NCI-H187 treated with DMSO at 0.1 percent for 48 hours (cell line): ENCODE results near the gene KRT32.

Experiments used
- DNase-seq: peaks from one replicate; lab custom pipeline; 2025; lab: John Stamatoyannopoulos, UW

The KRT32 gene

DNA sequence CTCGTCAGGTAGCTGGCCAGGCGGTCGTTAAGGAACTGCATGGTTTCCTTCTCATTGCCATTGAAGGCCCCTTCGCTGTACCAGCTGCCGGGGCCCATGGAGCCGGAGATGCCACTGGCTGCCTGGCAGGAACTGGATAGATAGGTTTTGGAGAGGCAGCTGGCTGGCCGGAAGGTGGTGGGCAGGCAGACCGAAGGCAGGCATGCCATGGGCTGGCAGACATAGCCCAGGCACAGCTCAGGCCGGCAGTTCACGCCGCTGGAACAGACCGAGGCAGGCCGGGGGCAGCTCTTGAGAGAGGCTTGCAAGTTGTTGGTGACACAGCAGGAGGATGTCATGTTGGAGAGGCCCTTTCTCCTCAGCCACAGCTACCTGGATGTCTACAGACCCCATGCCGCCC is at the start of gene KRT32:
TSS of gene KRT32 (minus strand) at position 399 of the 400 bp plus-strand sequence. CDS start at position 338, 61 bp downstream.
- DNase-seq, result no peak

DNA sequence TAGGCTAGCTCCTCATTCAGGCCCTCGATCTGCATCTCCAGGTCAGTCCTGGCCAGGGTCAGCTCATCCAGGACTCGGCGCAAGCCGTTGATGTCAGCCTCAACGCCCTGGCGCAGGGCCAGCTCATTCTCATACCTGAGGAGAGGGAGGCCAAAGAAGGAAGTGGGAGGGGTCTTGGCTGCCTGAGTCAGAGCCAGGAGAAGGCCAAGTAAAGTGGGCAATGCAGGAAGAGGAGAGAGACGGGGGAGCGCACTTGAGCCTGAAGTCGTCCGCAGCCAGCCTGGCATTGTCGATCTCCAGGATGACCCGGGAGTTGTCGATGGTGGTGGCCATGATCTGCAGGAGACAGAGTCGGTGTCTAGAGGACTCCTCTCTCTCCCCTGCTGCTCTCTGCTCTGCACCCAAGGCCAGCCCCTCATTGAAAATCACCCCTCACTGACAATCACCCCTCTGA is 49.7 kb upstream of the KRT32 start:
- no peak for DNase-seq

DNA sequence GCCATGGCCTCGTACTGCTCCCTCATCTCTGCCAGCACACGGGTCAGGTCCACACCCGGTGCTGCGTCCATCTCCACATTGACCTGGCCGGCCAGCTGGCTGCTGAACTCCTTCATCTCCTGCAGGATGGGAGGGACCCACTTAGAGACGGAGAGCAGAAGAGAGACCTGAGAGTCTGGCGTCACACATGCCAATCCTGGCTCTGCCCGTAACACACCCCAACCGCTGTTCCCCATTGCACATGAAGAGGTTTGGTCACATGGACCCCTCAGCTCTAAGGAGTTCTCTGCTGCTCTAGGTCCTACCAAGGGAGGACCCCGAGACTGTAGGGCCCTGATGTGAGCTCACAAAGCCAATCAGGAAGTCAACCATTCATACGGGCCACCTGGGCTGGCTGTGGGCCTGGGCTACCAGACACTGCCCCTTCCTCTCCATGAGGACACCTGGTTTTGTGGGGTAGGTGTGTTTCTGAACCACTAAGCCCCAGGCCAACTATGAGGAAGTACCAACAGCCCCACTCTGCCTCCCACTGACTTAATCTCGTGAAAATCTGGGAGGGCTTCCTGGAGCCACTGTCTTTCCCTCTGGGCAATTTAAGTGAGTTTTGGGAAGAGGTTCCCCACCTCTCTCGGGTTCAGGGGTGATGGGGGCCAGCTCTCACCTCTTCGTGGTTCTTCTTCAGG is 49.1 kb upstream of the KRT32 start:
- DNase-seq, result no peak

DNA sequence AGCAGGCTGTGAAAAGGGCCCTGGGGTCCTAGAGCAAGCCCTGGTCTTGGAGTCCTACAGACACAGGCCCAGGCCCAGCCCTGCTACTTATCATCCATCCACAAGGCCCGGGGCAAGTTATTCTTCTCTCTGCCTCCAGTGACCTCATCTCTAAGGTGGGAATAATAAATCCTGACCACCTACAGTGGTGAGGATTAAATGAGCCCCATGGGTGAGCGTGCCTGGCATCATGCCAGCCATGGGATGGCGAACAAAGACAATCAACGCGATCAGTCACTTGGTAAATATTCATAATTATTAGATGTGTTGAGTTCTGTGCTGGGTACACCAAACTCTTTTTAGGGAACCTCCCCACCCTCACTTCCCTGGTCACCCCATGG is 46.0 kb upstream of the KRT32 start:
- DNase-seq, result no peak

DNA sequence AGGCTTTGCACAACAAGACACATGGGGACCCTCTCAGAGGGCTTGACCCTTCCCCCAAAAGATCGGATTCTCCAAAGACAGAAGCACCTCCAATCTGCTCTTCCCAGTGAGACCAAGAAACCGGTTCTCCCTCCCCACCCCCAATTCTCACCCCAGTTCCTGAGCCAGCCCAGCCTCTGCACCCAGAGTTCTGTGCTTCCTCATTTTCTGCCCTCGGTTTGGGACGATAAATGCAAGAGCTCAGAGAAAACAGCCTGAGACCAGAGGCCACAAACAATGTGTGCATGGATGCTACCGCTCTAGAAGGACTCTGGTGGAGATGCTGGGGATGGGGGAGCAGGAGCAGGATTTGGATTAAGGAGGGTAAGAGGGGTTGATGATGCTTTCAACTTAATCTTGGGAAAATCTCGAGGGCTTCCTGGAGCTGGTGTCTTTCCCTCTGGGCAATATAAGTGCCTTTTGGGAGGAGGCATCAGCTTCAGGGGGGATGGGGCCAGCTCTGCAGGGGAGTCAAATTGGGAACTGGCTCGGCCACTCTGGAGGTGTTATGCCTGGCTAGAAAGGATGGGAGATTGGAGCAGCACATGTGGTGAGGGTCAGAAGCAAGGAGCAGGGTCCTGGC is 45.5 kb upstream of the KRT32 start:
- no peak for DNase-seq

DNA sequence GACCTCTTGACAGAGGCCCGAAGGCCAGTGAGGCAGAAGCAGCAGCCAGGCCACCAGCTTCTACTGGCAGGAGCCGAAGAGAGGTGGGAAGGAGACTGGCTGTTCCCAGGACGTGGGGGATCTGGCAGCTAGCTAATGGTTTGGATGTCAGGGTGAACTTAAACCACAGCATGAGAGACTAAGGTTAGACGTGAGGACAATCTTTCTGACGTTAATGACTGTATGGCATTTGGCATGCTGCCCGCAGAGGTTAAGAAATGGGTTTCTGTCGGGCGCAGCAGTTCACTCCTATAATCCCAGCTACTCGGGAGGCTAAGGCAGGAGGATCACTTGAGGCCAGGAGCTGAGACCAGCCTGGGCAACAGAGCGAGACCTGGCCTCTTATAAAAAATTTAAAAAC is 44.5 kb upstream of the KRT32 start:
- no peak for DNase-seq

DNA sequence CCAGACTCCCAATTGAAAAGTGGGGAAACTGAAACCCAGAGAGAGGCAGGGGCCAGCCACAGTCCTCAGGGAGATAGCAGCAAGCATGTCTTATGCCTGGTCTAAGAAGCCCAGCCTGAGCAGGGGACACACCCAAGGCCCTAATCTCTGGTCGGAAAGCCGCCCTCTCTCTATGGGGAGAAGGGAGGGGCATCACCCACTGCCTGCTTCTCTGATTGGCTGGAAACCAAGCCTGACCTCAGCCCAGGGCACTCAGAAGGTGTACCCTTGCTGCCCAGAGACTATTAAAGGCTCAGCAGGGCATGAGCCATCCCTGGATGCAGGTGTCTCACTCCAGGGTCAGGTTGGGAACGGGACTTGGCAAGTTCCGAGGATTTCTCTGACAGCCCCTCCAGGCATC is 43.9 kb upstream of the KRT32 start:
- DNase-seq, result no peak

DNA sequence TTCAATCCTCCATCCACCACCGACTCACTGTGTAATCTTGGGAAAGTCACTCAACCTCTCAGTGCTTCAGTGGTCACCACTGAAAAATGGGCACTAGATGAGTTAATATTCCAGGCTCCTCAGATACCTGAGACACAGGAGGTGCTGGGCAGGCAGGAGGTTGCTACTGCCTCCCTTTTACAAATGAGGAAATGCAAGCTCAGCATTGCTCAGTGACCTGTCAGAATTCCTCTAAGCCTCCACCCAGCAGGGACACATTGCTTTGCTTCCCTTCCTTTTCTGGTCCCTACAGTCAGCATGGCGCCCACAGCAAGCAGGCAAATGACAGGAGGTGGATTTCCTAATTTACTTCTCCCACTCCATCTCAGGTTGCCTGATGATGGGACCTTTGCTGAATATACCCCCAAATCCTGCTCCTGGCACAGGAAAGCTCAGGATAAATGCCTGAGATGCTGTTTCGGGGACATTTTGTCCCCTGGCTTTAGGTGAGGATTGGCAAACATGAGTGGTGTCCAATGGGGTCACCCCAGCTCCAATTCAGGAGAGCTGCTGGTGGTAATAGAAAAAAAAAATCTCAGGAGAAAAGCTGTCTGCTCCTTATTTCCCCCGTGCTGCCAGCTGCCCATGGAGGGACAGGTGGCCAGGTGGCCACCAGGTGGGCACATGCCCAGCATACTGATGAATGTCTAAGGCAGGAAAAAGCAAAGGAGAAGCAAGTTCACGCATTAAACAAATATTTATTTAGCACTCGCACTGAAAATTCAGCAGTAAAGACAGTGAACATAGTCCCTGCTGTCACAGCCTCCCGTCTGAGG is 43.3 kb upstream of the KRT32 start:
- no peak for DNase-seq

DNA sequence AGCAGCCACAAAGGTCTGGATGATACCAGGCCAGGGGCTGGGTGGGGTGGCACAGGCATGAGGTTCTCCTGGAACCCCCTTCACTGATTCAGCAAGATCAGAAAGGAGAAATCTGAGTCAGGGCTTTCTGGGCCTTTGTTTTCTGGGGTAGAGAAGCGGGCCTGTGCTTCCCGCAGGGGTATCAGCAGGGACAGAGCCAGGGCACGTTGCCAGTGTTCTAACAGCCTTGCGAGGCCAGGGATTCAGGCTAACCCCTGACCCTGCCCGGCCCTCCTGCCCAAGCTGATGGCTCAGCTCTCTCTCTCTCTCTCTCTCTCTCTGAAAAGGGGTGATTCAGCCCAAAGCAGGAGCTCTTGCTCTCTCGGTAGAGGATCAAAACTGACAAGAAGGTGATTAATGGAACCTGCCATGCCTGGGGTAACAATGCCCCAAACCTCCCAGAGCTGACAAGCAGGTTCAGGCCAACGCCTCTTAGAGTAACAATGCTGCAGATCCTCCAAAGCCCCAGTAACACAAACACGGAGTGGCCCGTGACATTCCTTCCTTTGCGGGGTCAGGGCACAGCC is 40.2 kb upstream of the KRT32 start:
- DNase-seq, result no peak

DNA sequence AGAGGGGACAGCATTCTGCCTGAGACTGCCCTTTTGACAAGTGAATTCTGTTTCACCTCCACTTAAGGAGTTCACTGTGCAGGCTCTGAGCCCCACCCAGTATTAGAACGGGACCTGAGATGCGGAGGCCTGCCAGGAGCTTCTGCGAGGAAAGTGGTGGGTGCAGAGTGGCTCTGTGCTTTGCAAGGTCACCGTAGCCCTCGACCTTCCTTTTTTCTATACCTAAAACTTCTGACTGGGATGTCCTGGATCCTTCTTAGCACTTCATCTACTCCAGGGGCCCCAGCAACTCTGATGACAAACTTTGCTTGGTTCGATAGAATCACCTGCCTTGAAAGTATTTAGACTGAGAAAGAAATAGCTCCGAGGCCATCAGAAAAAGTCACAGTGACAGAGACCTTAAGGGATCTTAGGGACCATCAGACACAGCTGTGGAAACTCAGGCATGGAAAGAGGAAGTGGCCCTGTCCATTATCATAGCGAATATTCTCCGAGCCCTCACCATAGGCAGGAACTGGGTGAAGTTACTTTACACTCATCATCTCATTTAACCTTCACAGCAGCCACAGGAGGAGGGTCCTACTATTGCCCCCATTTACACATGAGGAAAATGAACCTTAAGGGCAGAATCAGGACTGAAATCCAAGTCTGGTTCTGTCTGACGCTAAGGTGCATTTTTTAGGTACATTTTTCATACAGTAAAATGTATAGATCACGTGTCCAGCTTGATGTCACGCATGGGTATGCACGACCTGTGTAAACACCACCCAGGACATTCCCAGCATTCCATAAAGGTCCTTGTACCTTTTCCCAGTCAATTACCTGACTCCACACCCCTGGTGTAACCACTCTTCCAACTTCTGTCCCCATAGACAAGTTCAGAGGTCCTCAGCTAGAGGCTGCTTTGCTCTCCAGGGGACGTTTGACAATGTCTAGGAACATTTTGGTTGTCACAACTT is 38.9 kb upstream of the KRT32 start:
- no peak for DNase-seq

DNA sequence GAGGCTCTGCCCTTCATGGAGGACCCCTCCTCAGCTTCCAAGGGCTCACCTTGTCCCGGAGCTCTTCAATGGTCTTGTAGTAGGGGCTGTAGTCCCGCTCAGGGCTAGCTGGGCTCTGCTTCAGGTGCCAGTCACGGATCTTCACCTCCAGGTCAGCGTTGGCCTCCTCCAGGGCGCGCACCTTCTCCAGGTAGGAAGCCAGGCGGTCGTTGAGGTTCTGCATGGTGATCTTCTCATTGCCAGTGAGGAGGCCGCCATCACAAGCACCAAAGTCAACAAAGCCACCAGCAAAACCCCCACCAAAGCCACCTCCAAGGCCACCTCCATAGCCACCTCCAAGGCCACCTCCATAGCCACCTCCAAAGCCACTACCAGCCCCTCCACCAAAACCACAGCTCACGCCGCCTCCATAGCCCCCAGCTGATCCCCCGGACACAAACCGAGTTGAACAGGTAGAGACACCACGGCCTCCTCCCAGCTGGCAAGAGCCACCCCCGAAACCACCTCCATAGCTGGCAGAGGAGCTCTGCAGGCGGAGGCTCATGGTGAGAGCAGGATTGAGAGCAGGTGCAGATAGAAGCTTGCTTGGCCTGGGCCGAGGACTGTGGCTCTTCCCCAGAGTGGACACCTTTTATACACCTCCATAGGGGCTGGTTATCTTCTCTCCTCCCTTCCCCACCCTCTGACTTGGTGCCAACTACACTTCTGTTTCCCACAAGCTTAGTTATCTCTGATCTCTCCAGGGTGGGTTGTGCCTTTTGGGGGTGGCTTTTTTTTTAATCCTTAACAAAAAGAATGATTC is 38.0 kb upstream of the KRT32 start, which contains the start of gene KRT13:
TSS of gene KRT13 (minus strand) at position 606 of the 802 bp plus-strand sequence. CDS start at position 544, 62 bp downstream.
- DNase-seq, result no peak

DNA sequence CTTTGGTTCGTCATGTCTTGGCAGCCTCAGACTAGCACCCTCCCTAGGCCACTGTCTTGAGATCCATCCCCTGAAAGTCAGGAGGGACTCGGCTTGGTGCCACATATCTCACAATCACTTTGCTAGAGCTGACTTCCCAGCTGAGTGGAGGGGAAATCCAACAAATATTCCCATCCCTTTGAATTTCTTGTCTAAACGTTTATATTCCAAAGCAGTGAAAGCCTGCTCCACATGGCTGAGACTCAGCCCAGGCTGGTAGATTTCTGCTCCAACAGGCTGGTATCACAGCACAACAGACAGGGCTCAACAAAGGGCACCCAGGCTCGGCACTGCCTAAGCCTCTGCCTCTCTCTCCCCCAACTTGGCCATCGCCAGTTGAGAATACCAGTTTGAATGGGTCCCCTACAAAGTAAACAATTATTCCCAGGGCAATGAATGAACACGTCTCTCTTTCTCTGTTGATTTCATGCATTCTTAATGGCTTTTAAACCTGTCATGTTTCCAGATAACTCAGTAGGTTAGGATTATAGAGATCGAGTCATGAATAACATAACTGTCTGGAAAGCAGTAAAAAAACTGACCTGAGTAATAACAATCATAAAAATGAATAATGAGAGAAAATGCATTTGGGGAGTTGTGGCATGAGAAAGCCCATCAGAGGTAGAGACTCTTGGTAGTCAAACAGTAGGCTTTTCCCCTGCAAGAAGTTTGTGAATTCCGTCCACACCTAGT is 37.2 kb upstream of the KRT32 start:
- DNase-seq, result no peak

DNA sequence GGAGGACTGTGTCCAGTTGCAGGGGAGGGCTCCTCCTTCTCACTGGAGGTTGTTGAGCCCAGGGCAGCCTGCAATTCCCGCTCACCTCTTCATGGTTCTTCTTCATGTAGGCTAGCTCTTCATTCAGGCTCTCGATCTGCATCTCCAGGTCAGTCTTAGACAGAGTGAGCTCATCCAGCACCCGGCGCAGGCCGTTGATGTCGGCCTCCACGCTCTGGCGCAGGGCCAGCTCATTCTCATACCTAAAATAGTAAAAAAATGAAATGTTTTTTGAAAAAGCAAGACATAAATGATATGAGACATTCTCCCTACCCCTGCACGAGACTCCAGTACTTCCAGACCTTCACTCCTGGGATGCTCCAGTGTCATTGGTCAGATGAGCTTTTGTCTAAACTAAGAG is 36.0 kb upstream of the KRT32 start:
- no peak for DNase-seq

DNA sequence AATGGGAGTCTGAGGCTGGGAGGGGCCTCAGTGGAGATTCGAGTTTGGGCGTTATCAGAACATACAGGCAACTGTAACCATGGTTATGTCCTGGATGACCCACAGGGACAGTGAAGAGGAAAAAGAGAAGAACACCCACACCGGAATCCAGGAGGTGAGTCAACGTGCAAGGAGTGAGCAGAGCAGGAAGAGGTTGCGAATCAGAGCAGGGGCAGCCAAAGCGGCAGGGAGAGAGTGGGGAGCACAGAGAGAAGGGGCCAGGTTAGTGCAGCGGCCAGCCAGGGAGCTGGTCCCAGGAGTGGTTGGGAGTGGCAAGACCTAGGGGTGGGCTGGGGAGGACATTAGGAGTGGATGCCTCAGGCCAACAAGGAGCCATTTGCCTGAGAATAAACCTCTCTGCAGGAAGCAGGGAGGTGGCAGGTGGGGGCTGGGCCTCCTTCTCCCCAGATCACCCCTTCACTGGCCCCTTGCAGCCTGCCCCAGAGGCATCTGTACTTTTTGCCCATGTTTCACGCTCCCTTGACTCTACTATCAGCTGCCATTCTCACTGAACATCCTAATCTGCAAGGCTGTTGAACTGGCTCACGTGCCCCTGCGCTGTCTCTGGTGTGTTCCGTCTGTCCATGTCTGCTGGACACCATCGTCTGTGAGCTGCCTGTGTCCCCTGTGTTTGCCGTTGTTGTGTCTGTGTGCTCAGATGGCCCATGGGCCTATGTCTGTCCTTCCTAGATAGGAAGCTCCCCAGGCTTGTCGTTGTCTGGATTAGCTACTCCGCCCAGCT is 33.1 kb upstream of the KRT32 start:
- DNase-seq, result no peak

DNA sequence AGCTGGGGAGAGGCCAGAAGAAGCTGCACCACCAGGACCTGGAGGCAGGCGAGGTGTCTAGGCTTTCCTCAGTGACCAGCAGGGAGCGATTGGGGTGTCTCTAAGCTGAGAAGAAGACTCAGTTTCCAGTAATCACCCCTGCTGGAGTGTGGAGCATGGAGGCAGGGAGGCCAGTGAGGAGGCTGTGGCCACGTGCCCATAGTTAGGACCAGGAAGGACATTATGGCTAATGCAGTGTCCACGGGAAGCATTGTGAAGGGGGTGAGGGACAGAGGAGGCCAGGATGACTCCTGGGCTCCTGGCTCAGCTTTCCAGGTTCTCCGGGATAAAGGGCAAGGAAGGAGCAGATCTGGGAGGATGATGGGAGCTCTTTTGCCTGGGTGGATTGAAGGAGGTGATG is 32.5 kb upstream of the KRT32 start:
- DNase-seq, result no peak

DNA sequence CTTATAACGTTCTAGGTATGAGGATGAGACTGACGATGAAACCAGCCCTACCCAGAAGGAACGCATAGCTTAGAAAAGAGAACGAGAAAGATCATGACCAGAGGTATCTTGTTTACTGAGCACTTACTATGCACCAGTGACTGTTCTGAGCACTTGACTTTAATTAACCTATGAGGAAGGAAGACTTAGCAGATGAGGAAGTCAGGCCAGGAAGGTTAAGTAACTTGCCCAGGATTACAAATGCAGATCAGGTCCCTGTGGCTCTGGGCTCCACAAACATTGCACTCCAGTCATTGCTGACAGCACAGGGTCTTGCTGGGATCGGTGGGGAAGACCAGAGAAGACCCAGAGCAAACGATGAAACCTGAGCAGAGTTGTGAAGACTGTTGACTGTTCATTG is 31.1 kb upstream of the KRT32 start:
- DNase-seq, result no peak

DNA sequence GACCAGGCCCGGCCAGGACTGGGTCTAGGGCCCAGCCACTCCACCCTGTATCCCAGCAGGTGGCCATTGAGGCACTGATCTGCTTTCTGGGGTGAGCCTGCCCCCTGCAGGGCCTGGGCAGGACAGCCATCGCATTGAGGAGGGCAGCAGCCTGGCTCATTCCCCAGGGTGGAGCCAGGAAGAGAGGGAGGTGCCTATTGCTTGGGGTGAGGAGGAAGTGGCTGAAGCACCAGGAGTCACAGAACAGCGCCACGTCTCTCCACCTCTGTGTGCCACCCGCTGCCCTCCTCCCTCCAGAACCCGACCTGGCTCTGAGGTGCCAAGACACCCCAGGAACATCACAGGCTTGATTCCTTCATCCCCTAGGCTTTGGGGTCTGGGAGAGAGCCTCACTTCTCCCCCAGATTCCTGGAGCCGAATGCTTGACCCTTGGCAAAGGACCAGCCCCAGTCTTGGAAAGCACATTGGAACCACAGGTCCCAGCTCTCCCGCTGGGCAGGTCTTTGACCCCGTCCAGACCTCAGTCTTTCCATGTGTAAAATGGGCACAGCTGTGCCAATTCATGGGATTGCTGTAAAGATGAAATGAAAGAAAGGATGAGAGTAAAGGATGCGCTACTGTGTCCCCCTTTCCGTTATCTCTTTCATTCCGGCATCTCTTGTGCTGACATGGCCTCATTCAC is 29.8 kb upstream of the KRT32 start:
- no peak for DNase-seq

DNA sequence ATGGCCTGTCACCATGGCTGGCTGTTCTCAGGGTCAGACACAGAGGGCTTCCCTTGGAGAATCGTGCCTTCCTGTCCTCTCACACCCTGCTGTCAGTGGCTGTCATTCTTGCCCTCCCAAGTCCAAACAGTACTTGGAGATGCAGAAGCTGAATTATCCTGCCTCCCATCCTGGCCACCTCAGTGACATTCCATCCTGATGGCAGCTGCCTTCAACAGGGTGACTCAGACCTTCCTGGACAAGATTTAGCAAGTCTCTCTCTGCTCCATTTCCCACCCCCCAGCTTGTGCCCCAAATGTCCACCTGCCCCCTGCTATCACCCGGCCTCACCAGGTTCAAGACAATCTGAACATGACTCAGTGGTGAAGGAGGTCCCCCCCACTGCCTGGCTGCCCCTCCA is 27.3 kb upstream of the KRT32 start:
- DNase-seq, result no peak

DNA sequence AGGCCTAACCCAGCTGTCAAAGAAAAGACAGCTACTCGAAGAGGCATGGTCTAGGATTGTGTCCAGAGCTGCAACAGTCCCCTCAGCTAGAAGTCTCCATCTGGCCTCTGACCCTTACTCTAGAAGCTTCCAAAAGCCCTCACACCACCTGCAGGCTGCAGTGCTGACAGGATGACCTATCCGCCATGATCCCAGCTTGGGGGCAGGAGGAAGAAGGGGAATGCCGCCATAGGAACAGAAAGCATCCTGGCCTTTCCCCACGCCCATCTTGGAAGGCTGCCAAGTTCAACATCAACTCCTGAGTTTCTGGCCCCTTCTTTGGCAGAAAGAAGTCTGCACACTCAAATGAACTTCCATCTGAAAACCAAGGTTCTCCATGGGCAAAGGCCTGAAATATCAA is 25.6 kb upstream of the KRT32 start:
- DNase-seq, result no peak
